HG03442 (cell line): Measurements from ENCODE around the gene IL21R.
"Not testable (repeated sequence)": the region's sequence is repeated elsewhere in the genome, so short reads cannot be mapped to it uniquely, and the experiment has no call there.

Experiments used
- ATAC-seq: cut with Tn5 transposase; IDR thresholded peaks from one replicate; pipeline ENCODE4 v1.9.1; 2021; ENCODE audit warnings: mild to moderate bottlenecking, moderate library complexity; ENCODE audit not compliant: unreplicated experiment

The IL21R gene

GRCh38 chr16:27400751-27401620, 988 bp upstream of the IL21R start:
- ATAC-seq: no peak

DNA sequence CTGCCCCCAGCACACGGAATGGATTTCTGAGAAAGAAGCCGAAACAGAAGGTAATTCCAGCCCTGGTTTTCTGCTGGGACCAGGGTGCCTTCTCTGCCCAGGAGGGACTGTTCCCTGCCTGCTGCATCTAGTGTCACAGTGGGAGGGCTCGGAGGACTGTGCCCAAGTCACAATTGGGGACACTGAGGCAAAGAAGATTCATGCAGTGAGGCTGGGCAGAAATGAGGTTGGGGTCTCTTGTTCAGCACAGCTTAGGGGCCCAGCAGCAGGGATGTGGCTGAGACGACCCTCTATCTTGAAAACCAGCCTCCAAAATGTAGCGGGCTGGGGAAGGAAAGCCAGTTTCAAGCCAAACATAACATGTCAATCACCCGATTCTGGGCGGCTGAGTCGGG, 592 bp downstream of the IL21R start:
- ATAC-seq: no peak

DNA sequence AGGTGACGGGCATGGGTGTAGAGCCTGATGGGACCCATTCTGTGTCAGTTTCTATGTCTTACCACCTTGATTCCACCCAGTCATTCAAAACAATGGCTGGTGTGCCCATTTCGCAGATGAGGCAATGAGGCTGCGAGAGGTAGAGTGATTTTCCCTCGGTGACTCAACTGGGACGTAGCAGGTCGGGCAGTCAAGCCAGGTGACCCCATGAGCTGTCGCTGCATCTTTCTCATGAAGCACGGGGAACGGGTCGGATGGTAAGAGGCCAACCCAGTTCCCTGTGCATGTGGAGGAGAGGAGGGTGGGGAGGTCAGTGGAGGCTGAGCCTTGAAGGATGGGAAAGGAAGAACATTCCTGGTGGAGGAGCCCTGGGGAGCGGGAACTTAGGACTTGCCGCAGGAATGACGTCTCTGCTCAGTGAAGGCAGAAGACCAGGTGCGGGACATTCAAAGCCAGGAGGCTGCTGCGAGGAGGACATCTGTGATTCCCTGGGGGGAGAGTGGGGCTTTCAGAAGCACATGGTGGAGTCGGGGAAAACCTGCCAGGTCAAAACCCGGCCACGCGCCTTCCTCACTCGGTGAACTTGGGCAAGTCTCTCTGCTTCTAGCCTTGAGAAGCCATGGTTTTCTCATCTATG, 1.1 kb downstream of the IL21R start:
- ATAC-seq: no peak

- no peak for ATAC-seq
Observed at GRCh38 chr16:27403601-27403992, 1.6 kb downstream of the IL21R start.

GRCh38 chr16:27404163-27404823, 2.3 kb downstream of the IL21R start:
- no peak for ATAC-seq

DNA sequence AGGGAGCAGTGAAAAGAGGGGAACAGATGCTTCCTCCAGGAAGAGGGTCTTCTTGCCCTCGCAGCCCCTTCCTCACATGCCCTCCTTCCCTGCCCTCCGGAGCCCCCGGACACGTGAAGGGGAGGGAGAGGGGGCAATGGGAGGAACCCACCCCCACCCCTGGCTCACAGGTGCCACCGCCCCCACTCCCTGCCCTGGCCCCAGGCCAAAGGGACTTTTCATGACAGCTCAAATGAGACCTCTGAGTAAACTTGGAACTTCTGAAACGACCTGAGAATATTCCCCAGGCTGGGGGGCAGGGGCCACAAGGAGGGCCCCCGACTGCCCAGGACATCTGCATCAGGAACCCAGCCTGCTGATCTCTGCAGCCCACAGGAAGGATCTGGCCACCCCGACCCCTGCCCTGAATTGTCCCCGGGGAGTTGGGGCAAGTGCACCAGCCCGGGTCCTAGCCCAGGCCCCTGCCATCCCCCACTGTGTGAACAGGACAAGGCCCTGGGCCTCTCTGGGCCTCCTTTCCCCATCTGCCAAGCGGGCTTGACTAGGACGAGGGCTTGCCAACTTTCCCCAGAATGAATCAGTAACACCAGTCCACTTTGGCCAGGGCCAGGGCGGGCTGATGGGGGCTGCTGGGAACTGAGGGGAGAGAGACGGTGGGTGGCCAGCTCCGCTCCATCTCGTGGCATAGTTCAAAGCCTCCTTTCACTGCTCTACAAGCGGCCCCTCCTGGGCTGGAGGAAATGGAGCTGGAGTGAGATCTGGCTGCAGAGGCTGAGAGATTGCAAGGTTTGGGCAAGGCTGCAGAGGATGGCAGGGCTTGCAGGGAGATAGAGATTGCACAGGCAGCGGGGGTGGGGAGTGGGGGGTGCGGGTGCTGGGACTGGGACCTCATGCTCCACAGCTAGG, 3.8 kb downstream of the IL21R start:
- peak; percentile 12 for ATAC-seq

DNA sequence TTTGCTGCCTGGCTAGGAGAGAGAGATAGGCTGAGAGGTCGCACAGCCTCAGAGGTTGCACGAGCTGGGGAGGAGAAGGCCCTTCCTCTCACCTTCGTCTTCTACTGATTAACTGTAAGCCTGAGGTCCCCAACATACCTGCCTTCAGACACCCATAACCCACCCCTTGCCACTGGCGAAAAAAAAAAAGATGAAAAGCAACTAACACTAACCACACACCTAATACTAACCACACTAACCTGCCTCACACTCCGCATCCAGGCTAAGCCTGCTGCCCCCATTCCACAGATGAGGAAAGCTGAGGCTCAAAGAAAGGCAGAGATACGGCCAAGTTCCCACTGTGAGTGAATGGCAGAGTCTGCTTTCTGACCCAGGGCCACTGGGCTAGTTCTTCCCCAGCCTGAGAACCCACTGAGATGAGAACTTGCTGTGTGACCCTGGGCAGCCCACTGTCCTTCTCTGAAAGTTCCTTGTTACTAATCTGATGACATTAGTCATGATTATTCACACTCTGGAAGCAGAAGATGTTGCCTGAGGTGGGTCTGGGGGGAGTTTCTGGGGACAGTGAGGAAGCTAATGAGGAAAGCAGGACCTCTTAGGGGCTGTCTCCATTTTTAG, 4.6 kb downstream of the IL21R start:
- ATAC-seq: no peak

- no peak for ATAC-seq
Observed at GRCh38 chr16:27407133-27407532, 5.2 kb downstream of the IL21R start.

DNA sequence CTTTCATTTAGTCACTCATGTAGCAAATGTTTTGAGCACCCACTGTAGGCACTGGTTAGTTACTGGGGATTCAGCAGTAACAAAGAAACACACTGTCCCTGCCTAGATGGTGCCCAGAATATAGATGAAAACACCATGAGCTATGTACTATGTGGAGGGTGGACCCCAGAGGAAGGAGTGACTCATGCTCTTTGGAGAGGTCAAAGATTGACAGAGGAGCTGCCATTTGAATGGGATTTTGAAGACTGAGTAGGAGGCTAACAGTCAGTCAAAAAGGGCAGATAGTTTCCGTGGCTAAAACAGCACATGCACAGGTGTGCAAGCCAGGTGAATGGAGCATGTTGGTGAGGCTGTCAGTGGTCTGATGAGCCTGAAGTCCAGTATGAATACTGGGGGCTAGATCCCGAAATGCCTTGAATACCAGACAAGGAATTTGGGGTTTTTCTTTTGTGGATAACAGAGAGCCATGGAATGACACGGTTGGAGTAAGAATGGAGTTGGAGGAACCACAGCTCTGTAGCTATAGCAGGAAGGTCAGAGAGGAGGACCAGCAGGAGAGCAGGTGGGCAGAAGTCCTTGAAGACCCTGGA, 6.1 kb downstream of the IL21R start:
- ATAC-seq: peak; percentile 31

- peak; percentile 22 for ATAC-seq
Observed at GRCh38 chr16:27408602-27409031, 6.6 kb downstream of the IL21R start.

GRCh38 chr16:27409958-27410357, 8.0 kb downstream of the IL21R start:
- not testable (repeated sequence) for ATAC-seq

DNA sequence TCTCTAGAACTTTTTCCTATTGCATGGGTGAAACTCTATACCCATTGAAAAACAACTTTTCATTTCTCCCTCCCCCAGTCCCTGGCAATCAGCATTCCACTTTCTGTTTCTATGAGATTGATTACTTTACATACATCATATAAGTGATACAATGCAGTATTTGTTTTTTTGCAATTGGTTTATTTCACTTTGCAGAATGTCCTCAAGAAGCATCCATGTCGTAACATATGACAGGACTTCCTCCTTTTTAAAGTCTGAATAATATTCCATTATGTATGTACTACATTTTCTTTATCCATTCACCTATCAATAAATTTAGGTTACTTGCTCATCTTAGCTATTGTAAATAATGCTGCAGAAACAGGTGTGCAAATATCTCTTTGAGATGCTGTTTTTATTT, 8.8 kb downstream of the IL21R start:
- ATAC-seq: no peak

DNA sequence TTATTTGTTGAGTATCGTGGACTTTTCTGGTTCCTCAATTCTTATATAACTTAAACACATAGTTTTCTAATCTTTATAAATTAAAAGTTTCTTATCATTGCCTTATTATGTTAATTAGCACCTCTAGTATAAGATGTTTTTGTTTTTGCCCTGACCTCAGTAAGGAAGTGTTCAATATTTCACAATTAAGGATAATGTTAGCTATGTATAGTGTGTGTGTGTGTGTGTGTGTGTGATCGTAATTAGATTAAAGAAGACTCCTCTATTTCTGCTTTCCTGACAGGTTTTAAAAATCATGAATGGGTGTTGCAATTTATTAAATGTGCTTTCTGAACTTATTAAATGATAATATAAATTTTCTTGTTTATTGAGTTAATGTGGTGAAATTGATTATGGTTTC, 12.0 kb downstream of the IL21R start:
- ATAC-seq: no peak

DNA sequence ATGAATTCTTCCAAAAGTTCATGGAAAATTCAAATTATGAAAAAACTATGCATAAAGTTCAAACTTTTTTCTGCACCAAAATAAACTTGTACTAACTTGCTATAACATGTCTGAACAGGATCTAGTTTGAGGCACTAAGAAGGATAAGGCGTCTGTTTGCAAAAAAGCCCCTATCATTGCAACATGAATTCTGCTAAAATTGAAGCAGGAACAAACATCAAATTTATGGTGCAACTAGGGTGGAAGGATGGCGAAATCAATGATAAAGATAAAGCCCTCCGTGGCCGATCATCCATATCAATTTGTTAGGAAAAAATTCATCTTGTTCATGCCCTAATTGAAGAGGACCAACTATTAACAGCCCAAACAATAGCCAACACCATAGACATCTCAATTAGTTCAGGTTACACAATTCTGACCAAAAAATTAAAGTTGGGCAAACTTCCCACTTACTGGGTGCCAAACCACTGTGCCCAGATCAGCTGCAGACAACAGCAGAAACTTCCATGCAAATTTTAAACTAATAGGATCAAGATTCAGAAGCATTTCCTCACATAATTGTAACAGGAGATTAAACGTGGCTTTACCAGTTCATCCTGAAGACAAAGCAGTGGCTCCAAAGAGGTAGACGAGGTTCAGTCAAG, 12.9 kb downstream of the IL21R start:
- no peak for ATAC-seq

DNA sequence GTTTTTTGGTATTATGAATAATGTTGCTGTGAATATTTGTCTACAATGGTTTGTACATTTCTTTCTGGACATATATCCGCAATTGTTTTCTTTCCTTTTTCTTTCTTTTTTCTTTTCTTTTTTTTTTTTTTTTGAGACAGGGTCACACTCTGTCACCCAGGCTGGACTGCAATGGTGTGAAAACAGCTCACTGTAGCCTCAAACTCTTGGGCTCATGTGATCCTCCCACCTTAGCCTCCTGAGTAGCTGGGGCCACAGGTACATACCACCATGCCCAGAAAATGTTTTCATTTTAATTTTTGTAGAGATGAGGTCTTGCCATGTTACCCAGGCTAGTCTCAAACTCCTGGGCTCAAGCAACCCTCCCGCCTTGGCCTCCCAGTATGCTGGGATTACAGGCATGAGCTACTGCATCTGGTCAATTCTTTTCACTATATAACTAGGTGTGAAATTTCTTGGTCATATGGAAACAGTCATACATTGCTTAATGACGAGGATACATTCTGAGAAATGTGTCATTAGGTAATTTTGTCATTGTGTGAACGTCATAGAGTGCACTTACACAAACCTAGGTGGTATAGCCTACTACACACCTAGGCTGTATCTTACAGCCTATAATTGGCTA, 15.2 kb downstream of the IL21R start:
- no peak for ATAC-seq

GRCh38 chr16:27421961-27422740, 20.2 kb downstream of the IL21R start:
- ATAC-seq: no peak

DNA sequence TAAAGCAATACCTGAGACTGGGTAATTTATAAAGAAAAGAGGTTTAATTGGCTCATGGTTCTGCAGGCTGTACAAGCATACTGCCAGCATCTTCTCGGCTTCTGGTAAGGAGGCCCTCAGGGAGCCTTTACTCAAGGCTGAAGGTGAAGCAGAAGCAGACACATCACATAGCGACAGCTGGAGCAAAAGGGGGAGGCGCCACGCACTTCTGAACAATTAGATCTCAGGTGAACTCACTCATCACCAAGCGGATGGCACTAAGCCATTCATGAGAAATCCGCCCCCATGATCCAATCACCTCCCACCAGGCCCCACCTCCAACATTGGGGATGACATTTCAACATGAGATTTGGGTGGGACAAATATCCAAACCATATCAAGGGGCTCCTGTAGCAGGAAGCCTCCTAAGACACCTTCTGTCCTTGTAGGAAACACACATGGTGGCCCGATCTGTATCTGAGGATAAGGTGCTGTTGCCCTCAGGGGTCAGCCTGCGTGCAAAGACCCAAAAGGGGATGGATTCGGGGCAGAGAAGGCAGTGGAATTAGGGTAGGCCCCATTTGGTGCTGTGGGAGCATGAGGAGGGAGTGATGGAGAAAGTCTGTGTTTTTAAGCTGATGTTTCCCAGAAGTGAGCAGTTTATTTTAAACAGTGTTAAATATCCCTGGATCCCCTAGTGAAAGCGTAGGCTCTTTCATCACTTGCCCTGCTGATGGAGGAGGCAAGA, 23.0 kb downstream of the IL21R start:
- ATAC-seq: no peak

DNA sequence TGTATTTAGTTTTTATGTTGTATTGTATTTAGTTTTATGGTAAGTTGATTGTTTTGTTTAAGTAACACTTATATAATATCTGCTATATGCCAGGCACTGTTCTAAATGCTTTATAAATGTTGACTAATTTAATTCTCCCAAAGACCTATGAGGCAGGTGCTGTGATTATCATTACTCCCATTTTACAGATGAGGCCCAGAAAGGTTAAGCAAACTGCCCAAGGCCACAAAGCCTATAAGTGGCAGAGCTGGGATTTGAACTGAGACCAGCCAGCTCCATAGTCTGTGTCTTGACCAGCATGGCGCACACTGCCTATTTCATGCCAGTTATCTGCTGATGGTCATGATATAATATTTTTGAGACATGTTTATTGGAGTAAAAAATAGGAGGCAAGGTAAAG, 24.0 kb downstream of the IL21R start:
- no peak for ATAC-seq
